GM19025 (cell line): Measurements from ENCODE around the gene SRP68.

ENCODE experiments used
- ATAC-seq: cut with Tn5 transposase; IDR thresholded peaks from one replicate; pipeline ENCODE4 v1.9.1; 2021; ENCODE audit warnings: mild to moderate bottlenecking, low read depth, moderate library complexity; ENCODE audit not compliant: unreplicated experiment

Gene SRP68

GRCh38 chr17:76090517-76091129 lies 18.3 kb upstream of the SRP68 start:
- ATAC-seq: no peak

GRCh38 chr17:76089680-76090516 lies 17.6 kb upstream of the SRP68 start:
- no peak for ATAC-seq

- ATAC-seq: no peak
Observed at GRCh38 chr17:76088868-76089576, 16.7 kb upstream of the SRP68 start.

DNA sequence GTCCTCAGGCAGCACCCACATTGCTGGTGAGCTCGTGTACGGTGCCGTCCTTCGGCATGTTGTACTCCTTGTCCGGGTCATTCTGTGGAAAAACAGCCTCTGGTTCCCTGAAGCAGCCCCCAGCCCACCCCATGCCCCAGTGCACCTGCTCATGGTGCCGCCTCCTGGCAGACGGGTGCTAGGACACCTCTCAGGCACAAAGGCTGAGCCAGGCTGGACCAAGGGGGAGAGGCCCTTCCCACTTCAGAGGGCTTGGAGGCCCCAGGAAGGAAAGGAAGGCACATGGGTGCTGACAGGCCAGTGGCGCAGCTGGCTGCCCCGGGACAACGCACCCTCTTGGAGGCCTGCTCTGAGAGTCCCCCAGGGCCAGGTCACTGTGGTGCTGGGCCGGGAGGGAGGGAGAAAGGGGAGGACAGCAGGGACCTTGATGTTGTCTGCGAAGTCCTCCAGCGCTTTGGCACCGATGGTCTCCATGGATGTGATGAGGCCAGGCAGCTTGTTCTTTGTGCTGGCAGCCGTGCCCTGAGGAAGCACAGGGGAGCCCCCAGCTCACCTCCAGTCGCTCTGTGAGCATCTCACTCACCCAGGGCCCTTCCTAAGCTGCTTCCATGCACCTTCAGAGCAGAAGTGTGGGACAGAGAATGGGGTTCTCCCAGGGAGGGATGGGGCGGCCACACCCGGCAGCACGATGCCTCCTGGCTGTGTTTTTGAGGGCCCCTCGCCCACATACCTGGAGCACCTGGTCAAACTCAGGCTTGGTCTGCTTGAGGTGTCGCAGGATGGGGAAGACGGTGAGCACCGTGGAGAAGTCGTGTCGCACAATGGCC lies 15.9 kb upstream of the SRP68 start:
- no peak for ATAC-seq

GRCh38 chr17:76087531-76087930 lies 15.2 kb upstream of the SRP68 start:
- no peak for ATAC-seq

DNA sequence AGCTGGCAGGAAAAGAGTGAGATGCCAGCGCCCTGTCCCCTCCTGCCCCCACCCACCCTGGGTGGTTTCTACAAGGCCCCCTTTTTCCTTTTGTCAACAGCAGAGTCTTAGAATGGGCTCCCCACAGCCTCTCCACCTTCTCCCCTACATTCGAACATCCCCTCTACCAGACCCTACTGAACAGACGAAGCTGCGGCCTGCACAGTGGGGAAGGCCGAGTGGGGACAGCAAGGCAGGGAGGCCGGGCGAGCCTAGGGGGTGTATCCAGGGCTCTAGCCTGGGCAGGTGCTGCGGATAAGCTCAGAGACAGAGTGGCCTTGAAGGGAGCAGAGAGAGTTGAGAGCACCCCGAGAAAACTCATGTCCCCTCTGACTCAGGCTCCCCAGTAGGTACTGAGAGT lies 14.1 kb upstream of the SRP68 start:
- ATAC-seq: no peak

GRCh38 chr17:76085731-76086366 lies 13.5 kb upstream of the SRP68 start:
- ATAC-seq: no peak

GRCh38 chr17:76085066-76085730 lies 12.9 kb upstream of the SRP68 start:
- no peak for ATAC-seq

DNA sequence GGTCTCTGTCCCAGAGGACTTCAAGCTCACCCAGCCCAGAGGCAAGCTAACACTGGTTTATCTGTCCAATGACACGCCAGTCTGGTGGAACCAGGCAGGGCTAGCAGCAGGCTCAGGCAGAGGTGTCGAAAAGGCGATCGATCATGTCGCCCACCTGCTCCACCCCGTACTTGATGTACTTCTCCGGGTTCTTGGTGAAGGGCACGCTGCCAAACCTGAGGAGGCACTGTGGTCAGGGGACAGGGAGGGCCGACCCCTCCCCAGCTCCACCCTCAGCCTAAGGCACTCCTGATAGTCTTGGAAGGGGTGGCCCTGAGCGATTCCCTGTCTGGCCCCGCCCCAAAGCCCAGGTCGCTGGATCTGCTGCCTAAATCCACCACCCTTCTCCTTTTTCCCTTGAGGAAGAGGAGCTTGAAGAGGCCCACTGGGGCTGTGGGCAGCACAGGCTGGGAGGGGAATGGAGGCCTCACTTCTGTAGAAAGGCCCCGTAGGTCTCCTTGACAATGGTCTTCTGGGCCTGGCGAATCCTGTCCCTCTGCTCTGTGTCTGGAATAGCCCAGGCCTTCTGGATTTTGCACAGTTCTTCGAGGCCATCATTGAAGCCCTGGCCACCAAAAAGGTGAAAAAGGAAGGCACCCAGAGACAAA lies 11.3 kb upstream of the SRP68 start:
- ATAC-seq: no peak

- no peak for ATAC-seq
Observed at GRCh38 chr17:76082326-76083251, 10.3 kb upstream of the SRP68 start.

DNA sequence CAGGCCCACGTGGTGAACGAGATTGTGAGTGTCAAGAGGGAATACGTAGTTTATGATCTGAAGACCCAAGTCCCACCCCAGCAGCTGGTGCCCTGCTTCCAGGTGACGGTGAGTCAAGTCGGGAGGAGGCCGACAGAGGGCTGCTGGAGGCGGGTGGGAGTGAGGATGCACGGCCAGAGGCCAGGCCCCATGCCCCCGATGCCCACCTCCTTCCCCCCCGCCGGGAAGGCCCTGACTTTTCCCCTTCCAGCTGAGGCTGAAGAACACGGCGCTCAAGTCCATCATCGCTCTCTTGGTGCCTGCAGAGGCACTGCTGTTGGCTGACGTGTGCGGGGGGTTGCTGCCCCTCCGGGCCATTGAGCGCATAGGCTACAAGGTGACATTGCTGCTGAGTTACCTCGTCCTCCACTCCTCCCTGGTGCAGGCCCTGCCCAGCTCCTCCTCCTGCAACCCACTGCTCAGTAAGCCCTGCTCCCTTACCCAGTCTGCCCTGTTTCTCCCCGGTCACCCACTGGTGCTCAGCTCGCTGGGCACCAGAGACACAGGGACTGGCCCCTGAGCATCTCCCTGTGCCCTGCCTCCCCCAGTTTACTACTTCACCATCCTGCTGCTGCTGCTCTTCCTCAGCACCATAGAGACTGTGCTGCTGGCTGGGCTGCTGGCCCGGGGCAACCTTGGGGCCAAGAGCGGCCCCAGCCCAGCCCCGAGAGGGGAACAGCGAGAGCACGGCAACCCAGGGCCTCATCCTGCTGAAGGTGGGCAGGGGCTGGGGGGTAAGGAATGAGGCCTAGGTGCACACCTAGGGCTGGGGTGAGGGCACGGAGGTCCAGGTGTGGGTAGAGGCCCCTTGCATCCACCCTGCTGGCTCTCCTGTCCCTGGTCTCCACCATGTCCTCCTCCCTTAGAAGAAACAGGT lies 9.2 kb upstream of the SRP68 start:
- ATAC-seq: no peak

DNA sequence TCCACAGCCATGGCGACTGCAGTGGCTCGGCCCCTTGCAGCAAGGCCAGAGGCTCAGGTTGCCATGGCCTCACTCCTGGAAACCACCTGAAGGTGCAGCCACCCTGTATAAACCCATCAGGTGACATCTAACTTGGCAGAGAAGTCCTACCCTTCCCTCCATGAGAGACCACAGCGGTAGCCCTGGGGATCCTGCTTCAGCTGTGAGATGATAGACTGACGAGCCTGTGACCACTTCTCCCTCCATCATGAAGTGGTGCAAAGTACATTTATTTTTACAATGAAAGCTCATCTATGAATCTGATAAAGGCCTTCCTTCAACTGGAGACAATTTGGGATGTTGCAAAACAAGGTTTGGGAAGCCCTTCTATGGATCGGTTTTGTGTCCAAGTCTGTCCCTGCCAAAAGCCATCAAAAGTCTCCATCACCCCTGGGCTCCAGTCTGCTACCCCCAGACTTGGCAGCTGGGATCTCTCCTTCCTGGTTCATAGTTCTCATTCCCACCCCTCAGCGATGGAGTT lies 8.5 kb upstream of the SRP68 start:
- ATAC-seq: no peak

GRCh38 chr17:76079956-76080767 lies 7.8 kb upstream of the SRP68 start:
- no peak for ATAC-seq

DNA sequence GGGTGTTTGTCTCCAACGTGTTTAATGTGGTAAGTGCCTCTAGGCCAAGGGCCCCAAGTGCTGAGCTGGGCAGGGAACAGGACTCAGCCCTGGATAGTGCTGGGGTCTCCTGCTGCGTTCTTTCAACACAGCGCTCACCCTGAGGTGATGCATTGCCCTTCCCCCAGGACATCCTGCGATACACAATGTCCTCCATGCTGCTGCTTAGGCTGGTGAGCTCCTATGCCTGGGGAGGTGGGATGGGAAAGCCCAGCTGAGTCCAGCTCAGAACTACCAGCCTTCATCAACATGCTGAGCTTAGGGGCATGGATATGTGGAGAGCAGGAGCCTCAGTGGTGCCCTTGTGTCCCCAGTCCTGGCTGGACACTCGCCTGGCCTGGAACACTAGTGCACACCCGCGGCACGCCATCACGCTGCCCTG lies 7.2 kb upstream of the SRP68 start:
- ATAC-seq: no peak

GRCh38 chr17:76078860-76079534 lies 6.7 kb upstream of the SRP68 start, which contains the start of gene ZACN:
TSS of gene ZACN (plus strand) at chr17:76079182. CDS start at chr17:76079265, 83 bp downstream.
- ATAC-seq: no peak
